Choroid plexus epithelial cell (primary cell): ENCODE measurements around the gene WTAP.

ENCODE experiments used
- DNase-seq: peaks from one replicate; pipeline ENCODE4 v3.0.0-alpha.2; 2010; ENCODE audit warnings: low read depth
- H3K4me3 ChIP-seq: 2 replicates; pipeline ENCODE4 v1.5.1; 2011; ENCODE audit warnings: low read depth, mild to moderate bottlenecking, control low read depth, low read length, moderate library complexity
- TF ChIP-seq, protein P1 (sequence below): conservative IDR thresholded peaks from 2 replicates; pipeline ENCODE4 v1.5.1; 2011; ENCODE audit warnings: low read depth, mild to moderate bottlenecking, control low read depth, inconsistent platforms, low read length, moderate library complexity

WTAP gene

DNA sequence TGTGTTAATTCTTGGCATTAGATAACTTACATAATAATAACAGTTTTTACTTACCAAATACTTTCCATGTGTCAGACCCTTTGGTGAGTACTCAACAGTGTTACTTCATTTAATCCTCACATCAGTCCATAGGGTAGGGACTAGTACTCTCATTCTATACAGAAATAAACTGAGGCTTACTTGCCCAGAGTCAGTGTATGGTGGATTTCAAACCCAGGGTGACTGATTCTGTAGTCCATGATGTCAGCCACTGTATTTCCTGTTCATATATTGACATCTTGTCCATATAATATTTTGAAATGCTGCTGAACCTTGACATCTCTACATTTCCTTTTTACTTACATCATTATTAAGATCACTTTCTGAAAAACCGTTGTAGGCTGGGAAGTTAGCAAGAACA lies 70.2 kb downstream of the WTAP start:
- TF ChIP-seq, protein P1, sequence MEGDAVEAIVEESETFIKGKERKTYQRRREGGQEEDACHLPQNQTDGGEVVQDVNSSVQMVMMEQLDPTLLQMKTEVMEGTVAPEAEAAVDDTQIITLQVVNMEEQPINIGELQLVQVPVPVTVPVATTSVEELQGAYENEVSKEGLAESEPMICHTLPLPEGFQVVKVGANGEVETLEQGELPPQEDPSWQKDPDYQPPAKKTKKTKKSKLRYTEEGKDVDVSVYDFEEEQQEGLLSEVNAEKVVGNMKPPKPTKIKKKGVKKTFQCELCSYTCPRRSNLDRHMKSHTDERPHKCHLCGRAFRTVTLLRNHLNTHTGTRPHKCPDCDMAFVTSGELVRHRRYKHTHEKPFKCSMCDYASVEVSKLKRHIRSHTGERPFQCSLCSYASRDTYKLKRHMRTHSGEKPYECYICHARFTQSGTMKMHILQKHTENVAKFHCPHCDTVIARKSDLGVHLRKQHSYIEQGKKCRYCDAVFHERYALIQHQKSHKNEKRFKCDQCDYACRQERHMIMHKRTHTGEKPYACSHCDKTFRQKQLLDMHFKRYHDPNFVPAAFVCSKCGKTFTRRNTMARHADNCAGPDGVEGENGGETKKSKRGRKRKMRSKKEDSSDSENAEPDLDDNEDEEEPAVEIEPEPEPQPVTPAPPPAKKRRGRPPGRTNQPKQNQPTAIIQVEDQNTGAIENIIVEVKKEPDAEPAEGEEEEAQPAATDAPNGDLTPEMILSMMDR: no peak
- H3K4me3 ChIP-seq: no peak overlapping the region
- no peak for DNase-seq

DNA sequence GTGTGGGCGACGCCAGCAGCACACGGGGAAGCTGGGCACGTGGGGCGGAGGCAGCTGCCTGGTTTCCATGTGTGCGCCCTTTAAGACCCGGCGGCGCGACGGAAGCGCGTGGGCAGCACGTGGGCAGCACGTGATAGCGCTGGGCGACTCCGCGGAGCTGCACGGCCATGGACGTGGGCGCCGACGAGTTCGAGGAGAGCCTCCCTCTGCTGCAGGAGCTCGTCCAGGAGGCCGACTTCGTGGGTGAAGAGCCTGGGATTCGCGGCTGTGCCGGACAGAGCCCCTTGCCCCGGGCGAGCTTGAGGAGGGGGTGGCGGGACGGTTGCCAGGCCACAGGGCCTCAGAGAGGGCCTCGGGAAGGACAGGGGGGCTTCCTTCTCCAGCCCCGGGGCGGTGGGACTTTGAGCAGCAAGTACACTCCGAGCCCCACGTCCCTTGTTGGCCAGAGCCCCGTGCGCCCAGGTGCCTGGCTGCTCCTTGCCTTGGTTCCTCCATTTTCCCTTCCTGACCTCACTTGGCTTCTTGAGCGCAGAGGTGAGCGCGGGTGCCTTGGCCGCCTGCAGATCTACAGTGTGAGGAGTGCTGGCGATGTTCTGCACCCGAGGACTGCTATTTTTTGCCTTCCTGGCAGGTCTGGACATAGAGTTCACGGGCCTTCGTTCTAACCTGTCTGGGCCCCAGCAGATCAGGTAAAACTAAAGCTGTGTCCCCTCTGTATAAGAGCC lies 73.0 kb downstream of the WTAP start, which contains the start of gene PNLDC1:
TSS of gene PNLDC1 (plus strand) at position 136 of the 725 bp plus-strand sequence. CDS start at position 168, 32 bp downstream.
- no peak for DNase-seq
- no peak within 1 kb of the TSS for H3K4me3 ChIP-seq
- TF ChIP-seq, protein P1: no peak

DNA sequence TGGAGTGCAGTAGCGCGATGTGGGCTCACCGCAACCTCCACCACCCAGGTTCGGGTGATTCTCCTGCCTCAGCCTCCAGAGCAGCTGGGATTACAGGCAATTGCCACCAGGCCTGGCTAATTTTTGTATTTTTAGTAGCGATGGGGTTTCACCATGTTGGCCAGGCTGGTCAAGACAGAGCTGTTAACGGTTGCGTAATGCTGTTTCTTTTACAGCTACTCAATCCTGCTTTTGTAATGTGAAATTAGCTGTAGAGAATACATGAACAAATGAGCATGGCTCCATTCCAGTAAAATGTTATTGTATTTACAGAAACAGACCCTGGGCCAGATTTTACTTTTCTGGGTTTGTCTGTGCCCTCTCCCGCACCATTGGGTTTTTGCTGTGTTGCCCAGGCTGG lies 74.6 kb downstream of the WTAP start:
- no peak for DNase-seq
- no peak overlapping the region for H3K4me3 ChIP-seq
- TF ChIP-seq, protein P1: no peak

DNA sequence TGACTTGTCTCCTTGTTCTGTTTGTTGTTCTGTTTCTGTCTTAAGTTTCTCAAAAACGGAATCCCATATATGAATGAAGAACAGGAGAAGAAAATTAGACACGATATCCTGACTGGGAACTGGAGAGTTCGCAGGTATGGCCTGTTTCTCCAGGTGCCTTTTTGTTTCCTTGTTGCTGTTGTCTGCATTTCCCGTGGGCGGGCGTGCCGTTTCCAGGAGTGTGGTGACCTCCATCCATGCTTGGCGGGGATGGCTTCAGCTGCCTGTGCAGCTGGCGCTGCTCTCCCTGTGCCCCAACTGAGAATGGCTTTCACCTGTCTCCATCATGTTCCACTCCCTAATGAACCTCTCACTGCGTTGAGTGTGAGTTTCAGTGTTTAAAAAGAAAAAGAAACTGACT lies 77.2 kb downstream of the WTAP start:
- TF ChIP-seq, protein P1: no peak
- DNase-seq: no peak
- H3K4me3 ChIP-seq: no peak overlapping the region

DNA sequence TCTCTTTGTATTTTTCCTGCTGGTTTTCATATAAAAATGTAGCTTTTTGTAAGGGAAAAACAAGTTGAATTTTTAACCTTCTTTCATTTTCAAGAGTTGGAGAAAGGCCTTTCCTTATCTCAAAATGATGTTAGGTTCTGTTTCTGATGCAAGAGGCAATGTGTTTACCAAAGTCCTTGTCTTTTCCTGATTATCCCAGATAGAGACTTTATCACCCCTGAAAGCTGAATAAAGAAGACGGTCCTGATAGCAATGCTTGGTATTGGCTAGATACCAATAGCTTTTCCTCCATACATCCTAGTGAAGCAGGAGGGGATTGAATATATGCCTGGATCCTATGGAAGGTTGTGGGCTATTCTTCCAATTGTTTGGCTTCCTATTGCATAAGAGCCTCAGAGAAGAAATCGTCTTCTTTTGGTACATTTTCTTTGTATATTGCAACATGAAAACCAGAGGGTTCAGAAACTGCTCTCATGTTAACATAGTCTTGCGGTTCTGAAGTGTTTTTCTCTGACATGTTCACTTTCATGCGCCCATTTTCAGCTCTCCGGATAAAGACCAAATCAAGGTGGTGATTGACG lies 78.2 kb downstream of the WTAP start:
- no peak for DNase-seq
- no peak overlapping the region for H3K4me3 ChIP-seq
- TF ChIP-seq, protein P1: no peak
